Thyroid gland (tissue), 4 donors: ENCODE results near the gene SGTB.

ENCODE experiments used
- POLR2A ChIP-seq, 2 donors: fragments of 450-650 bp; IDR thresholded peaks; one replicate each; pipeline ENCODE4 v1.6.1; 2017; ENCODE audit warnings: antibody characterized with exemption in 2 of 2, mild to moderate bottlenecking in 2 of 2, moderate library complexity in 1 of 2
- TF ChIP-seq, protein P1 (sequence below), 6 experiments: fragments of 200-600 bp in 3 of 6; fragments of 450-650 bp in 3 of 6; sonication (generic) in 3 of 6; IDR thresholded peaks; one replicate each; pipeline ENCODE4 v1.5.1; 2016 to 2019; ENCODE audit warnings: antibody characterized with exemption in 6 of 6, mild to moderate bottlenecking in 2 of 6, inconsistent platforms in 1 of 6, moderate library complexity in 1 of 6

DNA sequence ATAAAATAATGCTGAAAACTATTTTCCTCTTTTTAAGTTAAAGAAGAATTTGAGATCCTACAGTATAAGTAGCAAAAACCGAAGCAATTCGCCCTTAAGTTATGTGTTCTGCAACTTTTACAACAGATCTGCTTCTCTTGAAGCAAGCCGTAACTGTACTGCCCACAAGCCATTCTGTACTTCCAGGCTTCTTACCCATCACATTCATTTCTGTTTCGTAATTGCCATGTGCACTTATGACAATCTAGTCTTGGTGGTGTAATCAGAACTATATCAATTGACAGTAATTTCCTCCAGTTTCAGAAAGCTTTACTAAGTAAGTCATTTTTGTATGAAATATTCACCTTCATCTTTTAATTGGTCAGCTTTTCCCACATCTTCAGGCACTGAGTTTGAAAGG is 13.8 kb downstream of the SGTB start:
- TF ChIP-seq POLR2A (IDR thresholded peaks at IDR 0.05) = no peak
- TF ChIP-seq, protein P1, sequence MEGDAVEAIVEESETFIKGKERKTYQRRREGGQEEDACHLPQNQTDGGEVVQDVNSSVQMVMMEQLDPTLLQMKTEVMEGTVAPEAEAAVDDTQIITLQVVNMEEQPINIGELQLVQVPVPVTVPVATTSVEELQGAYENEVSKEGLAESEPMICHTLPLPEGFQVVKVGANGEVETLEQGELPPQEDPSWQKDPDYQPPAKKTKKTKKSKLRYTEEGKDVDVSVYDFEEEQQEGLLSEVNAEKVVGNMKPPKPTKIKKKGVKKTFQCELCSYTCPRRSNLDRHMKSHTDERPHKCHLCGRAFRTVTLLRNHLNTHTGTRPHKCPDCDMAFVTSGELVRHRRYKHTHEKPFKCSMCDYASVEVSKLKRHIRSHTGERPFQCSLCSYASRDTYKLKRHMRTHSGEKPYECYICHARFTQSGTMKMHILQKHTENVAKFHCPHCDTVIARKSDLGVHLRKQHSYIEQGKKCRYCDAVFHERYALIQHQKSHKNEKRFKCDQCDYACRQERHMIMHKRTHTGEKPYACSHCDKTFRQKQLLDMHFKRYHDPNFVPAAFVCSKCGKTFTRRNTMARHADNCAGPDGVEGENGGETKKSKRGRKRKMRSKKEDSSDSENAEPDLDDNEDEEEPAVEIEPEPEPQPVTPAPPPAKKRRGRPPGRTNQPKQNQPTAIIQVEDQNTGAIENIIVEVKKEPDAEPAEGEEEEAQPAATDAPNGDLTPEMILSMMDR (IDR thresholded peaks at IDR 0.05) = no peak
